MCF 10A (cell line): ENCODE results near the gene ANKRD18B. TPM values are rescaled to one million over a fixed set of nuclear protein-coding genes. Genes with fewer than 3 reads are reported as not detected.
"Not testable (repeated sequence)": the region's sequence is repeated elsewhere in the genome, so short reads cannot be mapped to it uniquely, and the experiment has no call there.

Source experiments
- BruUV-seq: library from RNA; stranded (reverse); fragments of 400-500 nt; replicated peaks from 2 replicates; lab custom pipeline; 2021; lab: Mats Ljungman, UMichigan
- CTCF ChIA-PET: fragments of 300-600 bp; sonication (Branson Sonifier 250); formaldehyde crosslinking; extraction: SDS; loops from one replicate; lab custom pipeline; 2021; ENCODE audit warnings: antibody characterized with exemption, inconsistent platforms; lab: Yijun Ruan, JAX
- POLR2A ChIA-PET: fragments of 300-600, 350-650 bp; sonication (Branson Sonifier 250); formaldehyde crosslinking; extraction: SDS; loops from one replicate; lab custom pipeline; 2020; ENCODE audit warnings: antibody characterized with exemption, inconsistent platforms; lab: Yijun Ruan, JAX
- DNase-seq: peaks from one replicate; pipeline ENCODE4 v3.0.0-alpha.2; 2018; ENCODE audit not compliant: unreplicated experiment
- H3K27ac Mint-ChIP-seq: one replicate; pipeline ENCODE4 v1.8.0; 2022; ENCODE audit warnings: mild to moderate bottlenecking, low read depth, mixed read lengths; ENCODE audit not compliant: unreplicated experiment
- H3K27me3 Mint-ChIP-seq: one replicate; pipeline ENCODE4 v1.8.0; 2022; ENCODE audit warnings: mixed read lengths; ENCODE audit not compliant: insufficient read depth, unreplicated experiment
- H3K36me3 Mint-ChIP-seq: one replicate; pipeline ENCODE4 v1.8.0; 2022; ENCODE audit warnings: mild to moderate bottlenecking, moderate library complexity, mixed read lengths; ENCODE audit not compliant: insufficient read depth, unreplicated experiment
- H3K4me1 Mint-ChIP-seq: one replicate; pipeline ENCODE4 v1.8.0; 2022; ENCODE audit warnings: mixed read lengths; ENCODE audit not compliant: insufficient read depth, unreplicated experiment
- H3K4me3 Mint-ChIP-seq: one replicate; pipeline ENCODE4 v1.8.0; 2022; ENCODE audit warnings: mild to moderate bottlenecking, moderate library complexity, mixed read lengths; ENCODE audit not compliant: unreplicated experiment
- H3K9me3 Mint-ChIP-seq: one replicate; pipeline ENCODE4 v1.8.0; 2022; ENCODE audit warnings: mixed read lengths; ENCODE audit not compliant: unreplicated experiment
- intact Hi-C: fragments of 100-400 bp; cut with micrococcal nuclease; formaldehyde crosslinking; loops from 2 replicates; pipeline ENCODE4 v1.14.1; 2022
- total RNA-seq: library from RNA; stranded (reverse); gene quantifications from 2 replicates; pipeline ENCODE4 v1.2.3, GENCODE V29; 2022

The ANKRD18B gene
- total RNA-seq, 1 experiment from 2014 or later, result 13.0 TPM

- H3K4me3 Mint-ChIP-seq, H3K9me3 Mint-ChIP-seq, CTCF ChIA-PET, H3K27me3 Mint-ChIP-seq, POLR2A ChIA-PET, H3K36me3 Mint-ChIP-seq, intact Hi-C loops, H3K27ac Mint-ChIP-seq, BruUV-seq: not testable (repeated sequence)
- peak; percentile 3 for DNase-seq
- peaks cover 13% of the 10 kb centered on the region for H3K4me1 Mint-ChIP-seq
Measured at GRCh38 chr9:33562196-33562595, 38.1 kb downstream of the ANKRD18B start.

- H3K9me3 Mint-ChIP-seq, CTCF ChIA-PET, H3K27ac Mint-ChIP-seq, POLR2A ChIA-PET, intact Hi-C loops, H3K4me1 Mint-ChIP-seq, DNase-seq, BruUV-seq, H3K27me3 Mint-ChIP-seq, H3K4me3 Mint-ChIP-seq: not testable (repeated sequence)
- peaks cover 25% of the 10 kb centered on the region for H3K36me3 Mint-ChIP-seq
Measured at GRCh38 chr9:33567776-33568175, 43.7 kb downstream of the ANKRD18B start.

- H3K9me3 Mint-ChIP-seq, H3K4me1 Mint-ChIP-seq, CTCF ChIA-PET, POLR2A ChIA-PET, H3K27ac Mint-ChIP-seq, BruUV-seq, DNase-seq, H3K36me3 Mint-ChIP-seq, H3K27me3 Mint-ChIP-seq, intact Hi-C loops, H3K4me3 Mint-ChIP-seq: not testable (repeated sequence)
Measured at GRCh38 chr9:33577786-33578185, 53.7 kb downstream of the ANKRD18B start.

GRCh38 chr9:33579996-33580395 is 55.9 kb downstream of the ANKRD18B start:
- H3K27ac Mint-ChIP-seq, intact Hi-C loops, H3K9me3 Mint-ChIP-seq, CTCF ChIA-PET, POLR2A ChIA-PET, H3K36me3 Mint-ChIP-seq, H3K4me3 Mint-ChIP-seq, H3K27me3 Mint-ChIP-seq, H3K4me1 Mint-ChIP-seq, DNase-seq, BruUV-seq: not testable (repeated sequence)

GRCh38 chr9:33582686-33583085 is 58.6 kb downstream of the ANKRD18B start:
- H3K27ac Mint-ChIP-seq, H3K4me3 Mint-ChIP-seq, H3K9me3 Mint-ChIP-seq, CTCF ChIA-PET, H3K27me3 Mint-ChIP-seq, H3K36me3 Mint-ChIP-seq, BruUV-seq, POLR2A ChIA-PET, intact Hi-C loops, DNase-seq, H3K4me1 Mint-ChIP-seq: not testable (repeated sequence)

GRCh38 chr9:33586128-33586527 is 62.1 kb downstream of the ANKRD18B start:
- H3K27me3 Mint-ChIP-seq, DNase-seq, POLR2A ChIA-PET, H3K27ac Mint-ChIP-seq, H3K9me3 Mint-ChIP-seq, H3K4me3 Mint-ChIP-seq, BruUV-seq, H3K4me1 Mint-ChIP-seq, intact Hi-C loops, CTCF ChIA-PET, H3K36me3 Mint-ChIP-seq: not testable (repeated sequence)

GRCh38 chr9:33587799-33588198 is 63.7 kb downstream of the ANKRD18B start:
- DNase-seq, H3K9me3 Mint-ChIP-seq, intact Hi-C loops, H3K36me3 Mint-ChIP-seq, POLR2A ChIA-PET, H3K4me1 Mint-ChIP-seq, BruUV-seq, H3K27ac Mint-ChIP-seq, H3K27me3 Mint-ChIP-seq, CTCF ChIA-PET, H3K4me3 Mint-ChIP-seq: not testable (repeated sequence)

- H3K4me1 Mint-ChIP-seq, H3K36me3 Mint-ChIP-seq, BruUV-seq, CTCF ChIA-PET, POLR2A ChIA-PET, DNase-seq, H3K9me3 Mint-ChIP-seq, H3K4me3 Mint-ChIP-seq, H3K27me3 Mint-ChIP-seq, H3K27ac Mint-ChIP-seq, intact Hi-C loops: not testable (repeated sequence)
Measured at GRCh38 chr9:33588876-33589275, 64.8 kb downstream of the ANKRD18B start.

GRCh38 chr9:33590857-33591256 is 66.8 kb downstream of the ANKRD18B start:
- POLR2A ChIA-PET, H3K4me1 Mint-ChIP-seq, BruUV-seq, H3K9me3 Mint-ChIP-seq, H3K27me3 Mint-ChIP-seq, DNase-seq, H3K36me3 Mint-ChIP-seq, H3K27ac Mint-ChIP-seq, intact Hi-C loops, CTCF ChIA-PET, H3K4me3 Mint-ChIP-seq: not testable (repeated sequence)

- H3K9me3 Mint-ChIP-seq, BruUV-seq, H3K36me3 Mint-ChIP-seq, intact Hi-C loops, H3K4me1 Mint-ChIP-seq, H3K4me3 Mint-ChIP-seq, DNase-seq, POLR2A ChIA-PET, H3K27me3 Mint-ChIP-seq, H3K27ac Mint-ChIP-seq, CTCF ChIA-PET: not testable (repeated sequence)
Measured at GRCh38 chr9:33596974-33597373, 72.9 kb downstream of the ANKRD18B start.
